Mesendoderm (in vitro differentiated cells): ENCODE data around the gene RREB1. TPM values are rescaled to one million over a fixed set of nuclear protein-coding genes. Genes with fewer than 3 reads are reported as not detected.

Experiments used
- DNase-seq: peaks from one replicate; pipeline ENCODE4 v3.0.0; 2013
- H2AK5ac ChIP-seq: 2 replicates; pipeline ENCODE4 v1.6.1; 2013; ENCODE audit warnings: low read length, inconsistent platforms
- H2BK120ac ChIP-seq: 2 replicates; pipeline ENCODE4 v1.6.1; 2013; ENCODE audit warnings: low read depth, mild to moderate bottlenecking, low read length, moderate library complexity, mixed read lengths
- H2BK15ac ChIP-seq: replicated peaks from 2 replicates; pipeline ENCODE4 v1.6.1; 2013; ENCODE audit warnings: low read depth, mild to moderate bottlenecking, moderate library complexity
- H2BK5ac ChIP-seq: 2 replicates; pipeline ENCODE4 v1.6.1; 2013; ENCODE audit warnings: low read length, inconsistent platforms
- H3K18ac ChIP-seq: 2 replicates; pipeline ENCODE4 v1.6.1; 2013; ENCODE audit warnings: mild to moderate bottlenecking, low read length, mixed read lengths
- H3K23ac ChIP-seq: one replicate; pipeline ENCODE4 v1.6.1; 2013; ENCODE audit warnings: low read length
- H3K27ac ChIP-seq: 2 replicates; pipeline ENCODE4 v1.5.1; 2013; ENCODE audit warnings: low read depth, mild to moderate bottlenecking, inconsistent platforms, low read length, moderate library complexity
- H3K27me3 ChIP-seq: 2 replicates; pipeline ENCODE4 v1.6.1; 2013; ENCODE audit warnings: low read length, control low read depth, mild to moderate bottlenecking, inconsistent platforms; ENCODE audit not compliant: insufficient read depth, poor library complexity
- H3K36me3 ChIP-seq: 2 replicates; pipeline ENCODE4 v1.6.1; 2013; ENCODE audit warnings: low read length, inconsistent platforms; ENCODE audit not compliant: control insufficient read depth, insufficient read depth
- H3K4ac ChIP-seq: one replicate; pipeline ENCODE4 v1.6.1; 2013; ENCODE audit warnings: low read depth, mild to moderate bottlenecking, low read length, moderate library complexity
- H3K4me1 ChIP-seq: 2 replicates; pipeline ENCODE4 v1.6.1; 2013; ENCODE audit warnings: low read depth, low read length, inconsistent platforms; ENCODE audit not compliant: control insufficient read depth
- H3K4me2 ChIP-seq: 2 replicates; pipeline ENCODE4 v1.6.1; 2013; ENCODE audit warnings: low read length
- H3K4me3 ChIP-seq: 2 replicates; pipeline ENCODE4 v1.5.1; 2013; ENCODE audit warnings: mild to moderate bottlenecking, low read length
- H3K56ac ChIP-seq: one replicate; pipeline ENCODE4 v1.6.1; 2013; ENCODE audit warnings: low read length
- H3K79me1 ChIP-seq: 2 replicates; pipeline ENCODE4 v1.6.1; 2013; ENCODE audit warnings: low read length, inconsistent platforms
- H3K79me2 ChIP-seq: 2 replicates; pipeline ENCODE4 v1.6.1; 2013; ENCODE audit warnings: mild to moderate bottlenecking, low read length; ENCODE audit not compliant: control insufficient read depth, insufficient read depth
- H3K9ac ChIP-seq: 2 replicates; pipeline ENCODE4 v1.6.1; 2013; ENCODE audit warnings: low read length, inconsistent platforms
- H4K5ac ChIP-seq: one replicate; pipeline ENCODE4 v1.6.1; 2013; ENCODE audit warnings: low read length
- H4K8ac ChIP-seq: one replicate; pipeline ENCODE4 v1.6.1; 2013; ENCODE audit warnings: low read depth, mild to moderate bottlenecking, control low read depth, low read length, moderate library complexity
- WGBS: extraction: QIAGEN DNeasy Blood & Tissue Kit; methylation state at CpG from one replicate; pipeline ENCODE4 v1.1.7; 2013; ENCODE audit warnings: low lambda C conversion rate, missing lambda C conversion rate; ENCODE audit not compliant: insufficient coverage; ENCODE audit errors: extremely low coverage; 5-methylcytosine and 5-hydroxymethylcytosine counted together
- polyA plus RNA-seq, 2 experiments: library from polyadenylated mRNA; stranded (reverse); fragments of 200-250 nt; gene quantifications; one replicate each; pipeline ENCODE4 v1.2.3, GENCODE V29; 2013

The RREB1 gene, protein sequence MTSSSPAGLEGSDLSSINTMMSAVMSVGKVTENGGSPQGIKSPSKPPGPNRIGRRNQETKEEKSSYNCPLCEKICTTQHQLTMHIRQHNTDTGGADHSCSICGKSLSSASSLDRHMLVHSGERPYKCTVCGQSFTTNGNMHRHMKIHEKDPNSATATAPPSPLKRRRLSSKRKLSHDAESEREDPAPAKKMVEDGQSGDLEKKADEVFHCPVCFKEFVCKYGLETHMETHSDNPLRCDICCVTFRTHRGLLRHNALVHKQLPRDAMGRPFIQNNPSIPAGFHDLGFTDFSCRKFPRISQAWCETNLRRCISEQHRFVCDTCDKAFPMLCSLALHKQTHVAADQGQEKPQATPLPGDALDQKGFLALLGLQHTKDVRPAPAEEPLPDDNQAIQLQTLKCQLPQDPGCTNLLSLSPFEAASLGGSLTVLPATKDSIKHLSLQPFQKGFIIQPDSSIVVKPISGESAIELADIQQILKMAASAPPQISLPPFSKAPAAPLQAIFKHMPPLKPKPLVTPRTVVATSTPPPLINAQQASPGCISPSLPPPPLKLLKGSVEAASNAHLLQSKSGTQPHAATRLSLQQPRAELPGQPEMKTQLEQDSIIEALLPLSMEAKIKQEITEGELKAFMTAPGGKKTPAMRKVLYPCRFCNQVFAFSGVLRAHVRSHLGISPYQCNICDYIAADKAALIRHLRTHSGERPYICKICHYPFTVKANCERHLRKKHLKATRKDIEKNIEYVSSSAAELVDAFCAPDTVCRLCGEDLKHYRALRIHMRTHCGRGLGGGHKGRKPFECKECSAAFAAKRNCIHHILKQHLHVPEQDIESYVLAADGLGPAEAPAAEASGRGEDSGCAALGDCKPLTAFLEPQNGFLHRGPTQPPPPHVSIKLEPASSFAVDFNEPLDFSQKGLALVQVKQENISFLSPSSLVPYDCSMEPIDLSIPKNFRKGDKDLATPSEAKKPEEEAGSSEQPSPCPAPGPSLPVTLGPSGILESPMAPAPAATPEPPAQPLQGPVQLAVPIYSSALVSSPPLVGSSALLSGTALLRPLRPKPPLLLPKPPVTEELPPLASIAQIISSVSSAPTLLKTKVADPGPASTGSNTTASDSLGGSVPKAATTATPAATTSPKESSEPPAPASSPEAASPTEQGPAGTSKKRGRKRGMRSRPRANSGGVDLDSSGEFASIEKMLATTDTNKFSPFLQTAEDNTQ (N-terminal part only)
- polyA plus RNA-seq (2013, experiment 1 of 2), result 12.6 TPM
- 12.0 TPM for polyA plus RNA-seq (2013, experiment 2 of 2)

DNA sequence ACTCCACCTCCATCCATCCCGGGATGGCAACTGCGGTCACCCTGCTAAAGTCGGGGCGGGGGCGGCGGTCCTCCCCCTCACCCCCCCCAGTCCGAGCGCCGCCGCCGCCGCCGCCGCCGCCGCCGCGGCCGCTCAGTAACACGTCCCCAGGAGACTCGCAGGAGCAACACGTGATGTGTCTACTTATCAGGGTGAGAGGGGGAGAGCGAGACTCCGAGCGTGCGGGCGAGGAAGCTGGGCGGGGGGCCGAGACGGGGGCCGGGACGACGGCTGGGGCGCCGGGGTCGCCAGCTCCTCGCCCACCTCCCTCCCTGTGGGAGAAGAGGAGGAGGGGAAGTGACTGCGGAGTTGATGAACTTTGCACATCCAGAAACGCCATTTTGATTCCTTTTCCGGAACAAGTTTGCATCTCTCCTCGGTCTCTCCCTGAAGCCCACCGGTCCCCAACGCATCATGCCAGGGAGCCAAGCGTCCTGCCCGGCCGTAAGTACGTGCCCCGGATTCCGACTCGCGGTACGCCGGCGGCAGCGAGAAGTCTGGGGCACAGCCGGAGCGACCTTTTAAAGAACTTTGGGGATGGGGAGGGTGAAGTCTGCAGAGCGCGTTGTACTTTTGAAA is at the start of gene RREB1:
RREB1 (plus strand) TSS at position 384 of the 618 bp plus-strand sequence. CDS start 73,951 bp downstream, outside the sequence.
- H3K27ac ChIP-seq, result peak within 1 kb of the TSS; percentile 68
- H3K56ac ChIP-seq, result peak within 1 kb of the TSS; percentile 99
- H3K79me2 ChIP-seq, result peaks cover 23% of the 10 kb centered on the region
- H2AK5ac ChIP-seq, result no peak within 1 kb of the TSS
- H3K27me3 ChIP-seq, result no peaks in the 10 kb centered on the region
- H3K23ac ChIP-seq, result peak within 1 kb of the TSS; percentile 100
- H2BK120ac ChIP-seq, result peak within 1 kb of the TSS; percentile 88
- H3K79me1 ChIP-seq, result peaks cover 9% of the 10 kb centered on the region
- peak within 1 kb of the TSS; percentile 93 for H3K4ac ChIP-seq
- H4K5ac ChIP-seq, result no peak within 1 kb of the TSS
- H2BK5ac ChIP-seq, result peak within 1 kb of the TSS; percentile 95
- peak; percentile 82 for DNase-seq
- H4K8ac ChIP-seq, result peak within 1 kb of the TSS; percentile 87
- H3K36me3 ChIP-seq, result no peaks in the 10 kb centered on the region
- peak within 1 kb of the TSS; percentile 92 for H3K18ac ChIP-seq
- no CpG with 5 or more reads among the region's 59 CpGs for WGBS
- peaks cover 9% of the 10 kb centered on the region for H3K4me1 ChIP-seq
- H3K4me3 ChIP-seq, result peak within 1 kb of the TSS; percentile 79
- H3K9ac ChIP-seq, result peak within 1 kb of the TSS; percentile 96
- peak within 1 kb of the TSS; percentile 63 for H3K4me2 ChIP-seq
- peak within 1 kb of the TSS; percentile 86 for H2BK15ac ChIP-seq

DNA sequence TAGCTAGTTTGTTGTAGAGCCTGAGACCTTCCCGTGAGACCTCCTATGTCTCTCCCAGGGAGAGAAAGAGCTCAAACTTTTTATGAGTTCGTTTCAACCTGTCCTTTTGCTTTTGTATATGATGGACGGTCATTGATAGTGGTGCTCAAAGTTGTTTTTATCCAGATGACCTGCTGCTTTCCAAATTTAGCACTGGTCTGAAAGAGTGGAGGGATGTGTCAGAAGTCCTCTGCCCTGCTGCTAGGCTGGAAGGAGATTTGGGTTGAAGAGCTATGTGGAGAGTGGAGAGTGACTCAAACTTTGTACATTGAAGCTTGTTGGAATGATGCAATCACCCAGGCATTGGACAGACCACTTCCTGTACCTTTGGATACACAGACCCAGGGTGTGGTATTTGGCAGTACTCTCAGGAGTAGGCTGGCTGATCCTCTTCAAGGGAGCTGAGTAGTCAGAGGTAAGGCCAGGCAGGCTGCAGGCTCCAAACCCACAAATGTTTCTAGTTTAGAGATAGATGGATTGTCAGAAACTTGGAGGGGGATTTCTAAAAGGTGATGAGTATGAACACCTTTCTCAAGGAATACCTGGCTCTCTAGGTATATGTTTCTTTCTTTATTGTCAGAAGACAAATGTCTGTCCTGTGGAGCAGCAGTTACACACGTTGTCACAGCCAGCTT is 49.4 kb upstream of the RREB1 start:
- no peaks in the 10 kb centered on the region for H3K36me3 ChIP-seq
- WGBS, result no CpG with 5 or more reads among the region's 4 CpGs
- H3K4me3 ChIP-seq, result no peak overlapping the region
- no peak overlapping the region for H4K8ac ChIP-seq
- no peaks in the 10 kb centered on the region for H3K79me2 ChIP-seq
- H3K4ac ChIP-seq, result no peak overlapping the region
- no peak overlapping the region for H3K27ac ChIP-seq
- H3K18ac ChIP-seq, result no peak overlapping the region
- no peak overlapping the region for H3K56ac ChIP-seq
- H2BK15ac ChIP-seq, result no peak overlapping the region
- H2BK120ac ChIP-seq, result no peak overlapping the region
- H4K5ac ChIP-seq, result no peak overlapping the region
- H3K79me1 ChIP-seq, result no peaks in the 10 kb centered on the region
- peaks cover under 1% of the 10 kb centered on the region for H3K4me1 ChIP-seq
- no peak overlapping the region for H2BK5ac ChIP-seq
- H3K23ac ChIP-seq, result no peak overlapping the region
- H2AK5ac ChIP-seq, result peak overlapping the region; percentile 16
- DNase-seq, result peak; percentile 21
- no peak overlapping the region for H3K9ac ChIP-seq
- no peak overlapping the region for H3K4me2 ChIP-seq
- no peaks in the 10 kb centered on the region for H3K27me3 ChIP-seq

DNA sequence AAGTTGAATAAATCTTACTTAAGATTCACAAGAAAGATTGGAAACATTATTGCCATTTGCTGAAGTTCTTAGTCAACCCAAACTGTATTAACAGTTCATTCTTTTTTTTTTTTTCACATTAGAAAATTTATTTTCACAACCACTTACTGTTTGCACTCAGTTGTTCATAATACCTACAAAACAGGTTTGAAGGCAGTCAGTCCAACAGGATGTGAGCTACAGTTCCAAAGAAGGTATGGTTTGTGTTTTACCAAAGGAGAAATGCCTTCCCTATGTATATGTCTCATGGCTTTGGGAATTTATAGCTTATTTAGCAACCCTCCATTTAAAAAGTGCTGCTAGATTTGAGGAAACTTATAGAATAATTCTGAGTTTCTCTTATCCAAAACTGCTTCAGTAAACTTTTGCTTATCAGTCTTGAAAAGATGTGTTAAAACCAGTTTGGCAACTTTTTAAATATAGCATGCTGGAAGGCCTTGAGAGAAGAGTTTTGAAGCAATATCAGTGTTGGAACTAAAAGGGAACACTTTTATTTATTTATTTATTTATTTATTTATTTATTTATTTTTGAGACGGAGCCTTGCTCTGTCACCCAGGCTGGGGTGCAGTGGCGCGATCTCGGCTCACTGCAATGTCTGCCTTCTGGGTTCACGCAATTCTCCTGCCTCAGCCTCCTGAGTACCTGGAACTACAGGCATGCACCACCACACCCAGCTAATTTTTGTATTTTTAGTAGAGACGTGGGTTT is 46.8 kb upstream of the RREB1 start:
- Histone ChIP-seq H3K36me3 (no peaks in the 10 kb centered on the region), H2BK120ac (no peak overlapping the region), H3K4ac (no peak overlapping the region), H3K4me1 (no peaks in the 10 kb centered on the region), H4K5ac (no peak overlapping the region), H3K4me2 (no peak overlapping the region), H2BK5ac (no peak overlapping the region), H3K56ac (no peak overlapping the region), H3K18ac (no peak overlapping the region), H4K8ac (no peak overlapping the region), H3K4me3 (no peak overlapping the region), H3K27me3 (no peaks in the 10 kb centered on the region), H2BK15ac (no peak overlapping the region), H3K23ac (no peak overlapping the region), H3K79me2 (no peaks in the 10 kb centered on the region), H2AK5ac (no peak overlapping the region), H3K9ac (no peak overlapping the region), H3K27ac (no peak overlapping the region), H3K79me1 (no peaks in the 10 kb centered on the region)
- no CpG with 5 or more reads among the region's 6 CpGs for WGBS
- DNase-seq, result no peak

DNA sequence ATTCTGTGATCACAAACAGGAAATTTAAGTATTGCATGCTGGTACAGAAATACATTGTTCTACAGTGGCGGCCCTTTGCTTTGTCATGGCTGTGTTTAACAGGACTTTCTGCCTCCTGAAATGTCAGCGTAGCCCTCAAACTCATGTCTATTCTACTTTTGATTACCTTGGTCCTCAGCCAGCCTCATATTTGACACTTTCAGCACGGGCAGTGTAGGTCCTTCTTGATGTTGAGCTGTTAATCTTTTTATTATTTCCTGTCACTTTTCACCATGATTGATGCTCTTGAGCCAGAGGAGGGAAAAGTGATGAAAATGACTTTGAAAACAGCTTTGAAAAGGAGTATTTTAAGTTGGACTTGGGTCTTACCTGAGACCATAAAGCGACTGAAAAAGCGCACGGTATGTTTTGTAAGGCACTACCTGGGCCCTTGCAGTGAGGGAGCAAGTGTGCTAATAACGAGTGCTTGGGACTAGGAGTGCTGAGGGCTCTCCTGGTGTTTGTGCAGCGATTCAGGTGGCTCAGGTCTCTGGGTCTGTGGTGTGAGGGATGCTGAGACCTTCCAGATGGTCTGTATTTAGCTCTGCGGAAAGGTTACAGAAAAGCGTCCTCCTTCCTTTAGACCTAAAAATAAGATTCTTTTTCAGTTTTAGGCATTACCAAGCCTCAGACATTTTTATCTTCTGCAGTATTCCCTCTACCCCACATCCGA is 45.2 kb upstream of the RREB1 start:
- Histone ChIP-seq H3K56ac (no peak overlapping the region), H3K36me3 (no peaks in the 10 kb centered on the region), H2BK5ac (no peak overlapping the region), H3K9ac (no peak overlapping the region), H3K79me1 (no peaks in the 10 kb centered on the region), H3K79me2 (no peaks in the 10 kb centered on the region), H2BK15ac (no peak overlapping the region), H2BK120ac (no peak overlapping the region), H3K23ac (no peak overlapping the region), H3K4me2 (no peak overlapping the region), H3K27me3 (no peaks in the 10 kb centered on the region), H4K5ac (no peak overlapping the region), H3K4me3 (no peak overlapping the region), H3K18ac (no peak overlapping the region), H3K4me1 (no peaks in the 10 kb centered on the region), H2AK5ac (no peak overlapping the region), H4K8ac (no peak overlapping the region), H3K27ac (no peak overlapping the region), H3K4ac (no peak overlapping the region)
- no peak for DNase-seq
- no CpG with 5 or more reads among the region's 11 CpGs for WGBS
